HUES48 (cell line): ENCODE results near the gene ENOX1.

Experiments used
- H3K27ac ChIP-seq: one replicate; pipeline ENCODE4 v1.7.0; 2013; ENCODE audit warnings: low read depth, low read length, inconsistent platforms
- H3K27me3 ChIP-seq: 2 replicates; pipeline ENCODE4 v1.6.1; 2013; ENCODE audit warnings: mild to moderate bottlenecking, low read length; ENCODE audit not compliant: control insufficient read depth, insufficient read depth
- H3K36me3 ChIP-seq: 2 replicates; pipeline ENCODE4 v1.6.1; 2013; ENCODE audit warnings: low read length; ENCODE audit not compliant: control insufficient read depth, insufficient read depth
- H3K4me1 ChIP-seq: 2 replicates; pipeline ENCODE4 v1.6.1; 2013; ENCODE audit warnings: mild to moderate bottlenecking, low read length; ENCODE audit not compliant: control insufficient read depth, insufficient read depth
- H3K4me3 ChIP-seq: 2 replicates; pipeline ENCODE4 v1.5.1; 2013; ENCODE audit warnings: mild to moderate bottlenecking, low read depth, low read length
- H3K9ac ChIP-seq: 2 replicates; pipeline ENCODE4 v1.6.1; 2013; ENCODE audit warnings: mild to moderate bottlenecking, low read depth, low read length, moderate library complexity
- H3K9me3 ChIP-seq: 2 replicates; pipeline ENCODE4 v1.6.1; 2013; ENCODE audit warnings: low read length; ENCODE audit not compliant: control insufficient read depth, insufficient read depth

ENOX1 gene

DNA sequence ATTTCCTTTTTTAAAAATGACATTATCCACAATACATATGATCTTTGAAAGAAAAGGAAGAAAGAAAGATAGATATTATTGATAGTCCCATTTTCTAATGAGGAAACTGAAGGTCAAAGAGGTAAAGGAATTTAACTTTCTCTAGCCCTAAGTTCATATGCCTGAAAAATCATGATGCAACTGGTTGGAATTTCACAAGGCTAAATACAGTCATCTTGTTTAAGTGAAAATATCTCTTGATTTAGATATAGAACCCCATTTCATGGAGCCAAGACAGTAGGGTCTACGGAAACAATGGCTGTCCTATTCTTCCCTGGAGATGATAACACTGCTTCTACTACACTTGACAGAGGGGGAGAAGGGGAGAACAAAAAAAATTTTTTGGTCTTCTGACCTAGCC lies 397.2 kb downstream of the ENOX1 start:
- Histone ChIP-seq H3K9me3 (no peaks in the 10 kb centered on the region), H3K27ac (no peak overlapping the region), H3K4me3 (no peak overlapping the region), H3K36me3 (no peaks in the 10 kb centered on the region), H3K27me3 (no peaks in the 10 kb centered on the region), H3K9ac (no peak overlapping the region), H3K4me1 (peaks cover 3% of the 10 kb centered on the region; the same call in 1 of the 2 replicates)

DNA sequence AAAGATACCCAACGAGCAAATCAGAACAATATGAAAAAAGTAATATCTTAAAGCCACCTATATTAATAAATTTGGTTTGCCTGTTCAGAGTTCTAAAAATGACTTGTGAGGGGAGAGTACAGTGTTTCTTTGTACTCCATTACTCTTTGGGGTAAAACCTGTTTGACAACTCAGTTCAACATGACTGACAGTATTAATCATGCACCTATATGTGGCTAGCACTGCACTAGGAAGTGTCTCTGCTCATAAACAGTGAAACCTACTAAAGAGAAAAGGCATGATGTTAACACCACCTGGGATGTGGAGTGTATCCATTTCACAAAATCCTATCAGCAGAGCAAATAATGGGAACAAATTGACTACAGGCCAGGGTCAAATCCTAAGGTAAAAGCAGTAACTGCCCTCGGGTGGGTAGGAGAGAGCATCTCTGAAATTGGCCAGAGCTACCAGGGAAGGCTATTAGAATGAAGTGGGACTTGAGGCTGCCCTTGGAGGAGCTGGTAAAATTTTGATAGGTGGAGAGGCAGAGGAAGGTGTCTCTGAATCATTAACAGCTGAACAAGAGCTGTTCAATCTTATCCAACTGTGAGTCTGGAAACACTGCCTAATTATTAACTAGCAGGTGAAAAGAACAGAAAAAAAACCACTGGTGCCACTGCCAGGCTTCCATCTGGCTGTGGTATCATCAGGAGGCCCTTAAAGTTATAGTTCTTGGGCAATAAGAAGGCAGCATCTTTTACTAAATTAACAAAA lies 398.3 kb downstream of the ENOX1 start:
- Histone ChIP-seq H3K27ac (no peak overlapping the region), H3K27me3 (no peaks in the 10 kb centered on the region), H3K36me3 (no peaks in the 10 kb centered on the region), H3K4me3 (no peak overlapping the region), H3K9ac (no peak overlapping the region), H3K9me3 (no peaks in the 10 kb centered on the region), H3K4me1 (peaks cover 14% of the 10 kb centered on the region)

DNA sequence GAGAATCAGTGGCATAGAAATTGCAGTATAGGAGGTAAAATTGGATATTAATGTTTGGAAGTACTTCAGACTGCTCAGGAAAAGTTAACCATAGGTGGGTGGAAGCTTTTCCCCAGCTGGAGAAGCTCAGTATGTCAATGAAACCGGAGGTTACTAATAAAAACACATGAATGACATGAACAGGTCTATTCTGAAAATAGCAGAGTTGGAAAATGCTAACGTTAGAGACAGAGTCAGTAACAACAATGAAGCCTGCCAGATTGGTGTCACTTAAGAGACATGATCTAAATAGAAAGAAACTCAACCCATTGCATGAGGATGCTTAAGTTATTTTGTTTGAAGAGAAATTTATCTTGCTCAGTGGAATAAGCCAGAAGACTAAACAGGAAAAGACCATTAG lies 398.9 kb downstream of the ENOX1 start:
- Histone ChIP-seq H3K27me3 (no peaks in the 10 kb centered on the region), H3K4me3 (no peak overlapping the region), H3K27ac (no peak overlapping the region), H3K4me1 (peaks cover 20% of the 10 kb centered on the region), H3K36me3 (no peaks in the 10 kb centered on the region), H3K9me3 (no peaks in the 10 kb centered on the region), H3K9ac (no peak overlapping the region)

DNA sequence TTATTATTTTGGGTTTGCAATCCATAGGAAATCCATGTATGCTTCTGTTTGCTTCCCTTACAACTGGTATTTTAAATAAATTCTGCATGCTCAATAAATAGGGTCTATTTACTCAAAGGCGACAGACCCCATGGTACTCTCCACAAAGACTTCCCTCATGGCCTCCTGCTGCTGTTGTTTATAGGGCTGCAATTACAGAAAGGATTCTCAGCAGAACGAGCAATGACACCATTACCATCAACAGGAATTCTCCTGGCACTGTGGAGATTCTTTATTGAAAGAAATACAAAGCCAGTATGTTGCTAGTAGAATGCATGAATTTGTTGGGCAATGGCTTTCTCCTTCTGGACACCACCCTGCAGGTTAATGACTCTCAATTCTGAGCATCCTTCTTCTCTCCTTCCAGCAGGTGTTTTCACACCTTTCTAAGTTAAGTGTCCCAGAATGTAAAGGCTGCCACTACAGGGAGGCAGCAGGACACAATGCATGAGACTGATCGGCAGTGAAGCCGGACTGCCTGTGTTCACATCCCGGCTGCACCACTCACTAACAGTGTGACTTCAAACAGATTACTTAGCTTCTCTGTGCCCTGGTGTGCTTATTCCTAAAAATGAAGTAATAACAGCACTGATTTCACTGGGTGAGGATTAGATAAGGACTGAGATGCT lies 403.1 kb downstream of the ENOX1 start:
- H3K36me3 ChIP-seq: no peaks in the 10 kb centered on the region
- no peak overlapping the region for H3K9ac ChIP-seq
- H3K27me3 ChIP-seq: no peaks in the 10 kb centered on the region
- peaks cover 22% of the 10 kb centered on the region for H3K4me1 ChIP-seq
- H3K9me3 ChIP-seq: peaks cover 5% of the 10 kb centered on the region
- H3K27ac ChIP-seq: no peak overlapping the region
- H3K4me3 ChIP-seq: no peak overlapping the region

DNA sequence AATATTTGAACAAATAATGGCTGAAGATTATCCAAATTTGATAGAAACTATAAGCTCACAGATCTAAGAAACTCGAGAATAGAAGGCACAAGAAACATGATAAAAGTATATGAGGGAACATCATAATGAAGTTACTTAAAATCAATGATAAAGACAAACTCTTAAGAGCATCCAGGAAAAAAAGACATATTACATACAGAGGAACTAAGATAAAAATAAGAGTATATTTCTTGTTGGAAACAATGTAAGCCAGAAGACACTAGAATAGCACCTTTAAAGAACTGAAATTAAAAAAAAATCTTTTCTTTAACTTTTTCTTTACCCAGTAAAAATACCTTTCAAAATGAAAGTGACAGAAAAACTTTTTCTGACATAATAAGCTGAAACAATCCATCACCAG lies 407.0 kb downstream of the ENOX1 start:
- no peak overlapping the region for H3K27ac ChIP-seq
- H3K36me3 ChIP-seq: no peaks in the 10 kb centered on the region
- H3K27me3 ChIP-seq: no peaks in the 10 kb centered on the region
- H3K9me3 ChIP-seq: peaks cover 5% of the 10 kb centered on the region
- no peak overlapping the region for H3K9ac ChIP-seq
- H3K4me3 ChIP-seq: no peak overlapping the region
- peaks cover 20% of the 10 kb centered on the region for H3K4me1 ChIP-seq

DNA sequence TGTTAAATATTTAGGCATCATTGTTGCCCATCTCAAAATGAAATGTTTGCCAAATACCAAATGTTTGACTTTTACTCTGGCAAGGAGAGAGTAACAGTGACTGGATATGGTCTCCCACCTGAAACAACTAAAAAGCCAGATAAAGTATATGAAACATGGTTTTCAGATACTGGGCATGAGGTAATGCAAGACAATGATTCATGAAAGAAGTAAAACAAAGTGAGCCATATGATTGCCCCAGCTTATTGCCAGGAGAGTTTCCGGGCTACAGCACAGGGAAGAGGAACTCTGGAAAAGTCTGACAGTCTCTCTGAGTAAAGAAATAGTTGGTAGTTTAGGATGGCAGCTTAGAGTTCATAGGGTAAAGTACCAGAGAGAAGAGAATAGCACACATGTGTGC lies 408.8 kb downstream of the ENOX1 start:
- Histone ChIP-seq H3K4me3 (no peak overlapping the region), H3K9me3 (peaks cover 5% of the 10 kb centered on the region), H3K27me3 (no peaks in the 10 kb centered on the region), H3K9ac (no peak overlapping the region), H3K27ac (no peak overlapping the region), H3K36me3 (no peaks in the 10 kb centered on the region), H3K4me1 (0 out of 2 replicates have a peak, but pooled peaks cover 5% of the 10 kb centered on the region)

DNA sequence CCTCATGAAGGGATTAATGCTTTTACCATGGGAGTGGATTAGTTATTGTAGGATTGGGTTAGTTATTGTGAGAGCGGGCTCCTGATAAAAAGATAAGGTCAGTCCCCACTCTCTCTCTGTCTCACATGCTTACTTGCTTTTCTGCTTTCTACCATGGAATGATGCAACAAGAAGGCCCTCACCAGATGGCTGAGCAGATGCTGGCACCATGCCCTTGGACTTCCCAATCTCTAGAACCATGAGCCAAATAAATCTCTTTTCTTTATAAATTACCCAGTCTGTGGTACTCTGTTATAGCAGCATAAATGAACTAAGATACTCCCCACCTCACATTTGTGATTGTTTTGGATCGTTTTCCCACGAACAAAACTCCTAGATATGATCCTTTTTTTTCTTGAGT lies 409.6 kb downstream of the ENOX1 start:
- H3K4me3 ChIP-seq: no peak overlapping the region

DNA sequence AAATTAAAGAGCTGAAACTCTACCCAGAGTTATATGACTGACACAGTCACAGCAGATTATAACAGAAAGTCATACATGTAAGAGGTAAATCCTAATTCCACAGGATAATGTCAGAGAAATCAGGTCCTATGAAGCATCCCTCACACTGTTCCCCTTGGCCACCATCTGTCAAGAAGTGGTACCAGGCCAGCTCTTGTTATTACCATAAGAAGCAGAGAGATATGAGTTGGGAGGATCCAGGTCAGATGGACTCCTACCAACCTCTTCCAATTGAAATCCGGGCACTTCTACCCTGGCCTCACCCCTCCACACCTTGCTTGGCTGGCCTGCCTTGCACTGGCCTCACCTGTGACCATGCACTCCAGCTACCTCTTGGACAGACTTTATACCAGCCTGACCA lies 410.2 kb downstream of the ENOX1 start:
- Histone ChIP-seq H3K4me1 (0 out of 2 replicates have a peak, but pooled peaks cover 3% of the 10 kb centered on the region), H3K4me3 (no peak overlapping the region), H3K9ac (no peak overlapping the region), H3K9me3 (peaks cover 5% of the 10 kb centered on the region), H3K27ac (no peak overlapping the region), H3K36me3 (no peaks in the 10 kb centered on the region), H3K27me3 (no peaks in the 10 kb centered on the region)

More for the DNA sequence above, 409.6 kb downstream of the ENOX1 start:
- H3K27me3 ChIP-seq: no peaks in the 10 kb centered on the region
- 0 out of 2 replicates have a peak, but pooled peaks cover 3% of the 10 kb centered on the region for H3K4me1 ChIP-seq
- no peak overlapping the region for H3K27ac ChIP-seq
- no peaks in the 10 kb centered on the region for H3K36me3 ChIP-seq
- peaks cover 5% of the 10 kb centered on the region for H3K9me3 ChIP-seq
- no peak overlapping the region for H3K9ac ChIP-seq

DNA sequence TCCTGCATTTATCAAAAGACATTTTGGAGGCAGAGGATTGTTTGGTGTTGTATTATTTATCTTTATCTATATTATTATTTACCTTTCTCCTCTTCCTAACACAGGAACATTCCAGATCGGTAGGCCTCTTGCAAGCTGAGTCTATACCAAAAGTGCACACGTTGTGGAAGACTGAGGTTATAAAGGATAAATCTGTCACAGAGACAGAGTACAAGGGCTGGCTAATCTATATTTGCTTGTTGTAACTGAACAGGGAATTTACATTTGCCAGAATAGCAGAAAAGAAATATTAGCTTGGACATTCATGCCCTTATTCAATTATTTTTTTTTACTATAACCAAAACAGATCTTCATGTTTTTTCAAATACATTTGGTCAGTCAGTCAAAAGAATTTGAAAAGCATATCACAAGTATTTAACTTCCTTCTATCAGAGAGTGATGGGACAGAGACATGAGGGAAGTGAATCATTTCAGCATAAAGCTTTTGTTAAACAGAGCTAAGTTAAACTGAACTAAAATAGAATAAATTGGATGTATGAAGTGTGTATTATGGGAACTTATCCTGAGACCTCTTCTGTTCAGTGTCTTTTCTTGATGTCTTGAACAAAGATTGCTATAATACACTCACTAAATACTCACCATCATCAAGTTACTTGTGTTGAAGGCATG lies 410.8 kb downstream of the ENOX1 start:
- no peaks in the 10 kb centered on the region for H3K27me3 ChIP-seq

DNA sequence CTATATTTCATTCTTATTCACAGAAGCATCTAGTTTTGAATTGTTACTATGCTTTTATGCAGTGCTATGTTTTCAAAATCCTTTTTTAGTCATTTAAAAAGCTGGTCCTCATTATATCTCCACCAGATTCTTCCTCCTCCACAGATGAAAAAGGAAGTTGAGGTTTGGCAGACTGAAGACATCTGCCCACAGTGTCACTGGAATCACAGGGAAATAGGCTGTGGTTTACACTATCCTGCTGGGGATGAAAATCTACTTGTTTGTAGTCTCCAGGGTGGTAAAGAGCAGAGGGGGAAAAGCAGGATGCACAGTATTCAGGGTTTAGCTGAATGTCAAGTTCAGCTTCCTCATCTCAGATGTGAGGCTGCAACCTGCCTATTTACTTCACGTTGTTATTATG lies 412.2 kb downstream of the ENOX1 start:
- peaks cover 2% of the 10 kb centered on the region for H3K9me3 ChIP-seq
- no peaks in the 10 kb centered on the region for H3K27me3 ChIP-seq
- H3K9ac ChIP-seq: no peak overlapping the region
- no peaks in the 10 kb centered on the region for H3K36me3 ChIP-seq
- no peak overlapping the region for H3K27ac ChIP-seq
- 0 out of 2 replicates have a peak, but pooled peaks cover 3% of the 10 kb centered on the region for H3K4me1 ChIP-seq
- no peak overlapping the region for H3K4me3 ChIP-seq

More for the DNA sequence above, 410.8 kb downstream of the ENOX1 start:
- H3K27ac ChIP-seq: no peak overlapping the region
- H3K4me1 ChIP-seq: 0 out of 2 replicates have a peak, but pooled peaks cover 3% of the 10 kb centered on the region
- H3K9me3 ChIP-seq: peaks cover 5% of the 10 kb centered on the region
- H3K36me3 ChIP-seq: no peaks in the 10 kb centered on the region
- H3K9ac ChIP-seq: no peak overlapping the region
- H3K4me3 ChIP-seq: no peak overlapping the region

DNA sequence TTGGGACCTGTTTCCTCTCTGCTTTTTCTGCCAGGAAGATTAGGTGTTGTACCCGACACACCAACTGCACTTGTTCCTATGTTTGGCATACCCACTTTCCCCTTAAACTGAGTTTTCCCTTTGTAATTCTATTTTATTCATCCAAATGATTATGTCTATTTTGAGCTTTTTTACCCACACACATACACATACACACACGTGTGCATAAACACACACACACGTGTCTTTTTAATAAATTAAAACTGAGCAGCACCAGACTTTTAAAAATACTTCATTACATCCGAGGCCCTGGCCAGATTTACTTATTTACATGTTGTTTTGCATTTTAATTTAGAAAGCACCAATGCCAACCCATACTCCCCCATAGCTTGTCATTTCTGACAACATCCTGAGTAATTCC lies 413.4 kb downstream of the ENOX1 start:
- no peaks in the 10 kb centered on the region for H3K9me3 ChIP-seq
- no peak overlapping the region for H3K9ac ChIP-seq
- no peaks in the 10 kb centered on the region for H3K36me3 ChIP-seq
- no peak overlapping the region for H3K4me3 ChIP-seq
- peaks cover 4% of the 10 kb centered on the region; the same call in 1 of the 2 replicates for H3K4me1 ChIP-seq
- H3K27ac ChIP-seq: no peak overlapping the region
- H3K27me3 ChIP-seq: no peaks in the 10 kb centered on the region
